Activated naive CD4-positive, alpha-beta T cell treated with anti-CD3 and anti-CD28 coated beads, Interleukin-2, amount 10 ng/mL, durations not matched to agents 5 hours and 36 hours (primary cell): Measurements from ENCODE around the gene TRANK1. TPM values are rescaled to one million over a fixed set of nuclear protein-coding genes. Genes with fewer than 3 reads are reported as not detected.

ENCODE experiments used
- total RNA-seq, 2 experiments: library from RNA; stranded (reverse); gene quantifications; one replicate each; pipeline ENCODE4 v1.2.3, GENCODE V29; 2021

TRANK1 gene
- 10 to 100 TPM; 71.5 to 72.4 TPM for total RNA-seq

DNA sequence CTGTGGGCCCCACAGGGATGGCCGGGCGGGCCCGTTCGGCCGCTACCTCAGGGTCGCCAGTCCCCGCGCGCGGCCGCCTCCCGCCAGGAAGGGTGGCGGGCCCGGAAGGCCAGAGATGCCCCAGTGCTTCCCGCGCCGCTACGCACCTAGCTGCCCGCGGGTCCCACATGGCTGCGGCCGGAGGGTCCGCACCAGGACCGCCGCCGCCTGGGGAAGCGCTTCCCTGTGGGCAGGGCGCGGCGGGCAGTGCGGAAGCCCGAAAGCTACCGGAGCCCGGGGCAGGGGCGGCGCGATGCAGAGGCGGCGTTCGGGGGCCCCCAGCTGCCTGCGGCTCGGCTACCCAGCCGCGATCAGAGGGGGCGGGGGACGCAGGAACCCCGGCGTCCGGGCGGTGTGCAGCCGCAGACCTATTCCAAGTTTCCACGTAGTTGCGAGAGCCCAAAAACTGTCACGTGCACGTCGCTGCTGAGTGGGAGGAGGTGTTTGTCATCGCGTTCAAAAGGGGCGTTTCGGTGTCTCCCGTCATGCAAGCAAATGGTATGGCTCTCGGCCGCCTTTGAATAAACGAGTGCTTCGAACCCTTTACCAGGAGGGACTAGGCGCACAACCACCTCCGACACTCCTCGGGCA, at the start of gene TRANK1:
TRANK1 (minus strand) TSS at position 414 of the 630 bp plus-strand sequence; CDS start at position 169, 245 bp downstream.

DNA sequence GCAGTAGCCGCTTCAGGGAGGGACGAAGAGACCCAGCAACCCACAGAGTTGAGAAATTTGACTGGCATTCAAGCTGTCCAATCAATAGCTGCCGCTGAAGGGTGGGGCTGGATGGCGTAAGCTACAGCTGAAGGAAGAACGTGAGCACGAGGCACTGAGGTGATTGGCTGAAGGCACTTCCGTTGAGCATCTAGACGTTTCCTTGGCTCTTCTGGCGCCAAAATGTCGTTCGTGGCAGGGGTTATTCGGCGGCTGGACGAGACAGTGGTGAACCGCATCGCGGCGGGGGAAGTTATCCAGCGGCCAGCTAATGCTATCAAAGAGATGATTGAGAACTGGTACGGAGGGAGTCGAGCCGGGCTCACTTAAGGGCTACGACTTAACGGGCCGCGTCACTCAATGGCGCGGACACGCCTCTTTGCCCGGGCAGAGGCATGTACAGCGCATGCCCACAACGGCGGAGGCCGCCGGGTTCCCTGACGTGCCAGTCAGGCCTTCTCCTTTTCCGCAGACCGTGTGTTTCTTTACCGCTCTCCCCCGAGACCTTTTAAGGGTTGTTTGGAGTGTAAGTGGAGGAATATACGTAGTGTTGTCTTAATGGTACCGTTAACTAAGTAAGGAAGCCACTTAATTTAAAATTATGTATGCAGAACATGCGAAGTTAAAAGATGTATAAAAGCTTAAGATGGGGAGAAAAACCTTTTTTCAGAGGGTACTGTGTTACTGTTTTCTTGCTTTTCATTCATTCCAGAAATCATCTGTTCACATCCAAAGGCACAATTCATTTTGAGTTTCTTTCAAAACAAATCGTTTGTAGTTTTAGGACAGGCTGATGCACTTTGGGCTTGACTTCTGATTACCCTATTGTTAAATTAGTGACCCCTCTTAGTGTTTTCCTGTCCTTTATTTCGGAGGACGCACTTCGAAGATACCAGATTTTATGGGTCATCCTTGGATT, 48.8 kb upstream of the TRANK1 start, which contains the start of gene MLH1:
MLH1 (plus strand) TSS at position 193 of the 958 bp plus-strand sequence; CDS start at position 223, 30 bp downstream.

DNA sequence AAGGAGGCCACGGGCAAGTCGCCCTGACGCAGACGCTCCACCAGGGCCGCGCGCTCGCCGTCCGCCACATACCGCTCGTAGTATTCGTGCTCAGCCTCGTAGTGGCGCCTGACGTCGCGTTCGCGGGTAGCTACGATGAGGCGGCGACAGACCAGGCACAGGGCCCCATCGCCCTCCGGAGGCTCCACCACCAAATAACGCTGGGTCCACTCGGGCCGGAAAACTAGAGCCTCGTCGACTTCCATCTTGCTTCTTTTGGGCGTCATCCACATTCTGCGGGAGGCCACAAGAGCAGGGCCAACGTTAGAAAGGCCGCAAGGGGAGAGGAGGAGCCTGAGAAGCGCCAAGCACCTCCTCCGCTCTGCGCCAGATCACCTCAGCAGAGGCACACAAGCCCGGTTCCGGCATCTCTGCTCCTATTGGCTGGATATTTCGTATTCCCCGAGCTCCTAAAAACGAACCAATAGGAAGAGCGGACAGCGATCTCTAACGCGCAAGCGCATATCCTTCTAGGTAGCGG, 48.0 kb upstream of the TRANK1 start, which contains the start of gene EPM2AIP1:
EPM2AIP1 (minus strand) TSS at position 326 of the 520 bp plus-strand sequence; CDS start at position 272, 54 bp downstream.

Other genes with a start within 250 kb of the TRANK1 start
- gene DCLK3, start 180.5 kb downstream of the TRANK1 start, total RNA-seq: not detected
- gene EPM2AIP1, start 48.1 kb upstream of the TRANK1 start, total RNA-seq: 10 to 100 TPM; 20.0 to 21.0 TPM
- 10 to 100 TPM; 42.0 to 47.5 TPM for gene MLH1, start 48.5 kb upstream of the TRANK1 start, total RNA-seq
- 10 to 100 TPM; 24.0 to 24.9 TPM for gene LRRFIP2, start 229.5 kb upstream of the TRANK1 start, total RNA-seq